HCT116 (cell line): ENCODE data around the gene ANKRD44.
A peak's percentile ranks its signal among the peaks of the same experiment; 100 is the strongest.

Source experiments
- CBX3 ChIP-seq: IDR thresholded peaks from 2 replicates; pipeline ENCODE4 v1.6.1; 2012; ENCODE audit warnings: low read depth
- CEBPB ChIP-seq: IDR thresholded peaks from 2 replicates; pipeline ENCODE4 v1.6.1; 2012; ENCODE audit warnings: low read depth
- CTCF ChIP-seq, 3 experiments: fragments of 200-600 bp in 1 of 3; sonication (generic) in 1 of 3; IDR thresholded peaks in 2 of 3; conservative IDR thresholded peaks in 1 of 3; 2 replicates each; pipeline ENCODE4 v1.5.1; 2012 to 2017; ENCODE audit warnings: low read depth in 2 of 3, low read length in 2 of 3, antibody characterized with exemption in 1 of 3, borderline replicate concordance in 1 of 3, control low read depth in 1 of 3, mild to moderate bottlenecking in 1 of 3, mixed read lengths in 1 of 3, mixed run types in 1 of 3, moderate library complexity in 1 of 3; ENCODE audit not compliant: insufficient read depth in 1 of 3
- EZH2 ChIP-seq: fragments of 200-600 bp; sonication (generic); IDR thresholded peaks from 2 replicates; pipeline ENCODE4 v1.6.1; 2017; ENCODE audit warnings: antibody characterized with exemption, mixed run types
- EZH2phosphoT487 ChIP-seq: fragments of 200-600 bp; IDR thresholded peaks from 2 replicates; pipeline ENCODE4 v1.6.1; 2018; ENCODE audit warnings: antibody characterized with exemption, borderline replicate concordance
- JUND ChIP-seq: IDR thresholded peaks from 2 replicates; pipeline ENCODE4 v1.6.1; 2012
- MAX ChIP-seq: IDR thresholded peaks from 2 replicates; pipeline ENCODE4 v1.6.1; 2012
- POLR2A ChIP-seq: IDR thresholded peaks from 2 replicates; pipeline ENCODE4 v1.7.0; 2011; ENCODE audit warnings: borderline replicate concordance; ENCODE audit not compliant: insufficient read depth, insufficient read length; ENCODE audit errors: extremely low read depth
- POLR2AphosphoS5 ChIP-seq: IDR thresholded peaks from 2 replicates; pipeline ENCODE4 v1.6.1; 2011; ENCODE audit warnings: mild to moderate bottlenecking, low read depth, low read length, moderate library complexity
- RAD21 ChIP-seq: IDR thresholded peaks from 2 replicates; pipeline ENCODE4 v1.6.1; 2012; ENCODE audit warnings: low read depth, mild to moderate bottlenecking
- REST ChIP-seq: IDR thresholded peaks from 2 replicates; pipeline ENCODE4 v1.6.1; 2012; ENCODE audit warnings: low read depth
- SIN3A ChIP-seq: IDR thresholded peaks from 2 replicates; pipeline ENCODE4 v1.6.1; 2012; ENCODE audit warnings: low read depth
- YY1 ChIP-seq: IDR thresholded peaks from 2 replicates; pipeline ENCODE4 v1.6.1; 2011; ENCODE audit warnings: low read length, low read depth, moderate library complexity, mild to moderate bottlenecking; ENCODE audit not compliant: insufficient replicate concordance; ENCODE audit errors: extremely low read depth
- ZFX ChIP-seq: fragments of 450-650 bp; IDR thresholded peaks from 2 replicates; pipeline ENCODE4 v1.6.1; 2017

- TF ChIP-seq CTCF (IDR thresholded peaks at IDR 0.05 in 2 of 3, conservative IDR thresholded peaks at IDR 0.05 in 1 of 3; ENCODE audit: borderline replicate concordance in 1 of 3, insufficient read depth in 1 of 3, low read depth in 2 of 3, low read length in 2 of 3) (peak; percentile 39 to 60 (median 52); a peak in 5 of 6 replicates), SIN3A (no peak), EZH2 (no peak), EZH2phosphoT487 (no peak), RAD21 (peak; percentile 58), MAX (no peak), CBX3 (no peak), POLR2A (no peak), POLR2AphosphoS5 (no peak), REST (no peak), CEBPB (no peak), ZFX (no peak), JUND (no peak), YY1 (no peak)
Observed at GRCh38 chr2:197075754-197076337, 234.7 kb downstream of the ANKRD44 start.
